ENCODE results near the gene ACP7. TPM values are rescaled to one million over a fixed set of nuclear protein-coding genes. Genes with fewer than 3 reads are reported as not detected.

The ACP7 gene
- total RNA-seq, 1 experiment from 2014 or later = 0.11 TPM

GRCh38 chr19:39082167-39082566, 2.0 kb upstream of the ACP7 start:
- peaks cover 19% of the 10 kb centered on the region for H3K4me1 Mint-ChIP-seq
- H3K27me3 Mint-ChIP-seq (ENCODE audit: low read depth) = peaks cover 47% of the 10 kb centered on the region
- no peaks in the 10 kb centered on the region for H3K36me3 Mint-ChIP-seq
- no peak overlapping the region for H3K27ac Mint-ChIP-seq
- ChIA-PET CTCF (interaction anchor here (0.7 to 2.7 kb wide), 3 partner anchors 30 to 246 kb away, joined by 3 to 11 read pairs (median 4); no protein-coding TSS in a partner anchor), POLR2A (interaction anchor here (0.6 to 0.9 kb wide), 2 partner anchors 9 to 16 kb away, joined by 4 read pairs; no protein-coding TSS in a partner anchor)
- DNase-seq (ENCODE audit: low spot score) (no peak), ATAC-seq (no peak)
- no peak overlapping the region for H3K4me3 Mint-ChIP-seq
- no peaks in the 10 kb centered on the region for H3K9me3 Mint-ChIP-seq
- TF ChIP-seq ZNF396 (CRISPR knock-in tag; IDR thresholded peaks at IDR 0.05; ENCODE audit: borderline replicate concordance) (no peak), ZMAT4 (CRISPR knock-in tag; IDR thresholded peaks at IDR 0.05) (no peak), PRRX2 (CRISPR knock-in tag; IDR thresholded peaks at IDR 0.05) (no peak), HMGXB4 (CRISPR knock-in tag; IDR thresholded peaks at IDR 0.05) (no peak), SMAD4 (CRISPR knock-in tag; IDR thresholded peaks at IDR 0.05) (no peak), ATF2 (CRISPR knock-in tag; IDR thresholded peaks at IDR 0.05; ENCODE audit: borderline replicate concordance, low read depth) (no peak), PREB (CRISPR knock-in tag; IDR thresholded peaks at IDR 0.05; ENCODE audit: borderline replicate concordance) (no peak), ZNF232 (CRISPR knock-in tag; IDR thresholded peaks at IDR 0.05) (no peak), ZNF121 (CRISPR knock-in tag; IDR thresholded peaks at IDR 0.05) (no peak), CREB1 (CRISPR knock-in tag; IDR thresholded peaks at IDR 0.05) (no peak), GRHL2 (CRISPR knock-in tag; IDR thresholded peaks at IDR 0.05; ENCODE audit: insufficient replicate concordance, severe bottlenecking) (no peak), MLX (CRISPR knock-in tag; IDR thresholded peaks at IDR 0.05) (no peak), ATF1 (CRISPR knock-in tag; IDR thresholded peaks at IDR 0.05) (no peak), SP1 (CRISPR knock-in tag; conservative IDR thresholded peaks at IDR 0.05) (no peak), TCF7 (CRISPR knock-in tag; IDR thresholded peaks at IDR 0.05; ENCODE audit: low read depth) (no peak), TP53 (CRISPR knock-in tag; IDR thresholded peaks at IDR 0.05) (no peak), NFYB (CRISPR knock-in tag; conservative IDR thresholded peaks at IDR 0.05; ENCODE audit: low read depth) (no peak), ZNF512 (CRISPR knock-in tag; IDR thresholded peaks at IDR 0.05; ENCODE audit: borderline replicate concordance) (no peak), PRDM15 (CRISPR knock-in tag; IDR thresholded peaks at IDR 0.05) (no peak)
